Measurements from ENCODE around the gene THAP10. TPM values are rescaled to one million over a fixed set of nuclear protein-coding genes. Genes with fewer than 3 reads are reported as not detected.

Gene THAP10
- total RNA-seq, 2 experiments from 2014 or later: not detected

GRCh38 chr15:70910958-70911357, 18.7 kb upstream of the THAP10 start:
- Mint-ChIP-seq H3K4me1 (ENCODE audit: low read depth) (no peaks in the 10 kb centered on the region), H3K36me3 (ENCODE audit: low read depth) (no peaks in the 10 kb centered on the region), H3K27ac (no peak overlapping the region), H3K27me3 (peaks cover 19% of the 10 kb centered on the region), H3K9me3 (peaks cover 12% of the 10 kb centered on the region), H3K4me3 (no peak overlapping the region)
- Histone ChIP-seq H3K27me3 (ENCODE audit: control insufficient read depth in 1 of 2, insufficient read depth in 2 of 2, low read length in 2 of 2) (no peaks in the 10 kb centered on the region), H3K9me3 (ENCODE audit: control insufficient read depth in 1 of 2, insufficient read depth in 1 of 2, low read length in 2 of 2) (peaks cover 0 to 14% of the 10 kb centered on the region in 2 experiments), H3K36me3 (ENCODE audit: insufficient read depth, low read length) (no peaks in the 10 kb centered on the region), H3K27ac (ENCODE audit: low read depth in 1 of 2, low read length in 2 of 2) (no peak overlapping the region), H3K4me3 (ENCODE audit: low read length) (no peak overlapping the region), H3K4me1 (ENCODE audit: insufficient read depth, low read length) (no peaks in the 10 kb centered on the region)
- DNase-seq (no peak), ATAC-seq (ENCODE audit: poor library complexity) (no peak)
- POLR2A ChIA-PET: no interaction called here
- intact Hi-C loops (cut with DNase I, micrococcal nuclease): no loop called here
- TF ChIP-seq, protein P1, sequence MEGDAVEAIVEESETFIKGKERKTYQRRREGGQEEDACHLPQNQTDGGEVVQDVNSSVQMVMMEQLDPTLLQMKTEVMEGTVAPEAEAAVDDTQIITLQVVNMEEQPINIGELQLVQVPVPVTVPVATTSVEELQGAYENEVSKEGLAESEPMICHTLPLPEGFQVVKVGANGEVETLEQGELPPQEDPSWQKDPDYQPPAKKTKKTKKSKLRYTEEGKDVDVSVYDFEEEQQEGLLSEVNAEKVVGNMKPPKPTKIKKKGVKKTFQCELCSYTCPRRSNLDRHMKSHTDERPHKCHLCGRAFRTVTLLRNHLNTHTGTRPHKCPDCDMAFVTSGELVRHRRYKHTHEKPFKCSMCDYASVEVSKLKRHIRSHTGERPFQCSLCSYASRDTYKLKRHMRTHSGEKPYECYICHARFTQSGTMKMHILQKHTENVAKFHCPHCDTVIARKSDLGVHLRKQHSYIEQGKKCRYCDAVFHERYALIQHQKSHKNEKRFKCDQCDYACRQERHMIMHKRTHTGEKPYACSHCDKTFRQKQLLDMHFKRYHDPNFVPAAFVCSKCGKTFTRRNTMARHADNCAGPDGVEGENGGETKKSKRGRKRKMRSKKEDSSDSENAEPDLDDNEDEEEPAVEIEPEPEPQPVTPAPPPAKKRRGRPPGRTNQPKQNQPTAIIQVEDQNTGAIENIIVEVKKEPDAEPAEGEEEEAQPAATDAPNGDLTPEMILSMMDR (IDR thresholded peaks at IDR 0.05): no peak
- CTCF ChIA-PET: no interaction called here

- Histone ChIP-seq H3K36me3 (ENCODE audit: insufficient read depth, low read length) (no peaks in the 10 kb centered on the region), H3K4me3 (ENCODE audit: low read length) (no peak overlapping the region), H3K27me3 (ENCODE audit: control insufficient read depth in 1 of 2, insufficient read depth in 2 of 2, low read length in 2 of 2) (no peaks in the 10 kb centered on the region), H3K4me1 (ENCODE audit: insufficient read depth, low read length) (no peaks in the 10 kb centered on the region), H3K9me3 (ENCODE audit: control insufficient read depth in 1 of 2, insufficient read depth in 1 of 2, low read length in 2 of 2) (peaks cover 0 to 14% of the 10 kb centered on the region in 2 experiments), H3K27ac (ENCODE audit: low read depth in 1 of 2, low read length in 2 of 2) (no peak overlapping the region)
- Mint-ChIP-seq H3K27ac (no peak overlapping the region), H3K27me3 (peaks cover 31% of the 10 kb centered on the region), H3K4me3 (no peak overlapping the region), H3K36me3 (ENCODE audit: low read depth) (no peaks in the 10 kb centered on the region), H3K9me3 (peaks cover 12% of the 10 kb centered on the region), H3K4me1 (ENCODE audit: low read depth) (no peaks in the 10 kb centered on the region)
- ChIA-PET POLR2A (no interaction called here), CTCF (no interaction called here)
- intact Hi-C loops (cut with DNase I, micrococcal nuclease): no loop called here
- TF ChIP-seq, protein P1 (IDR thresholded peaks at IDR 0.05): no peak
- ATAC-seq (ENCODE audit: poor library complexity): no peak
- no peak for DNase-seq
These were observed 15.7 kb upstream of the THAP10 start for GRCh38 chr15:70907784-70908471.

DNA sequence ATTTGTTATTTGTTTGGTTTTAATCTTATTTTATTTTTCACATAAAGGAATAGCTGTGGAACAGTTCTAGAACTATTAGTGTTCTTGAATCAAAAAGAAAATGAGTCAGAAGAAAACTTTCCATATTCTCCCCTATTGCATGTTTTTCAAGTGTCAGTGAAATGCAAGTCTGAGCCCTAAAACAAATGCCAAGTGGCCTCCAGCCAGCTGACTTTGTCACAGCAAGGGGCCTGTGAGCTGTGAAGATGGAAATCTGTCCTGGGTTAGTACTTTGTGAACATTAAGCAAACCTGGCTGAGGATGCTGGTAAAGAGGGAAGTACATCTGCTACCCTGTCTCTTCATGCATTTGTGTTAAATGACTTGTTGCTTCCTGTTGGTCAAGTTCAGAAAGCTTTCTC, 14.6 kb upstream of the THAP10 start:
- ATAC-seq (ENCODE audit: poor library complexity) (no peak), DNase-seq (no peak)
- ChIA-PET POLR2A (no interaction called here), CTCF (no interaction called here)
- H3K27ac ChIP-seq (ENCODE audit: low read depth in 1 of 2, low read length in 2 of 2): no peak overlapping the region
- TF ChIP-seq, protein P1 (IDR thresholded peaks at IDR 0.05): no peak
- H3K4me3 ChIP-seq (ENCODE audit: low read length): no peak overlapping the region
- no peak overlapping the region for H3K4me3 Mint-ChIP-seq
- peaks cover 32% of the 10 kb centered on the region for H3K27me3 Mint-ChIP-seq
- no peaks in the 10 kb centered on the region for H3K36me3 Mint-ChIP-seq (ENCODE audit: low read depth)
- H3K36me3 ChIP-seq (ENCODE audit: insufficient read depth, low read length): no peaks in the 10 kb centered on the region
- peaks cover 12% of the 10 kb centered on the region for H3K9me3 Mint-ChIP-seq
- intact Hi-C loops (cut with DNase I, micrococcal nuclease): no loop called here
- H3K27me3 ChIP-seq (ENCODE audit: control insufficient read depth in 1 of 2, insufficient read depth in 2 of 2, low read length in 2 of 2): peaks cover 0 to 4% of the 10 kb centered on the region in 2 experiments
- H3K4me1 ChIP-seq (ENCODE audit: insufficient read depth, low read length): no peaks in the 10 kb centered on the region
- no peaks in the 10 kb centered on the region for H3K4me1 Mint-ChIP-seq (ENCODE audit: low read depth)
- no peak overlapping the region for H3K27ac Mint-ChIP-seq
- H3K9me3 ChIP-seq (ENCODE audit: control insufficient read depth in 1 of 2, insufficient read depth in 1 of 2, low read length in 2 of 2): peaks cover 0 to 14% of the 10 kb centered on the region in 2 experiments
